HepG2 (cell line): ENCODE measurements around the gene PRR14. TPM values are rescaled to one million over a fixed set of nuclear protein-coding genes. Genes with fewer than 3 reads are reported as not detected.

Experiments used
- BRF2 ChIP-seq: sonication (generic); formaldehyde crosslinking; IDR thresholded peaks from 2 replicates; pipeline ENCODE4 v1.8.1; 2022; ENCODE audit warnings: mild to moderate bottlenecking, missing genetic modification reagents
- CBX1 ChIP-seq: IDR thresholded peaks from one replicate; pipeline ENCODE4 v1.6.1; 2016; ENCODE audit warnings: antibody characterized with exemption, low read depth
- ELF1 ChIP-seq: sonication (generic); formaldehyde crosslinking; IDR thresholded peaks from 2 replicates; pipeline ENCODE4 v1.4.0; 2020; ENCODE audit warnings: missing genetic modification reagents
- FOSL2 ChIP-seq: sonication (generic); formaldehyde crosslinking; IDR thresholded peaks from 2 replicates; pipeline ENCODE4 v1.4.0; 2020; ENCODE audit warnings: missing genetic modification reagents
- GATA4 ChIP-seq: sonication (generic); IDR thresholded peaks from 2 replicates; pipeline ENCODE4 v1.6.1; 2016; ENCODE audit warnings: antibody characterized with exemption, low read depth, borderline replicate concordance
- HOXD1 ChIP-seq: sonication (generic); formaldehyde crosslinking; IDR thresholded peaks from 2 replicates; pipeline ENCODE4 v1.5.0; 2020; ENCODE audit warnings: missing genetic modification reagents
- SOX6 ChIP-seq, 2 experiments: fragments of 450-650 bp in 1 of 2; sonication (generic) in 1 of 2; formaldehyde crosslinking in 1 of 2; IDR thresholded peaks; 2 replicates each; pipeline versions ENCODE4 v1.4.0 to v1.6.1; 2017 to 2020; ENCODE audit warnings: antibody characterized with exemption in 1 of 2, mild to moderate bottlenecking in 1 of 2, missing genetic modification reagents in 1 of 2
- STAT5B ChIP-seq: sonication (generic); formaldehyde crosslinking; IDR thresholded peaks from 2 replicates; pipeline ENCODE4 v1.4.0; 2020; ENCODE audit warnings: missing genetic modification reagents
- TARDBP ChIP-seq: sonication (generic); formaldehyde crosslinking; IDR thresholded peaks from 2 replicates; pipeline ENCODE4 v1.8.0; 2022; ENCODE audit warnings: mild to moderate bottlenecking, missing genetic modification reagents
- ZNF407 ChIP-seq: sonication (generic); formaldehyde crosslinking; IDR thresholded peaks from one replicate; pipeline ENCODE4 v1.5.1; 2020; ENCODE audit warnings: mild to moderate bottlenecking, missing genetic modification reagents; ENCODE audit errors: not compliant biosample characterization
- ZNF580 ChIP-seq: IDR thresholded peaks from 2 replicates; pipeline ENCODE4 v1.6.1; 2016; ENCODE audit warnings: low read depth, borderline replicate concordance
- polyA plus RNA-seq, 8 experiments: library from polyadenylated mRNA; depleted of rRNA in 3 of 8; stranded (reverse) in 7 of 8; unstranded in 1 of 8; fragments of >200 nt; fragmentation: Illumina TruSeq in 4 of 8; extraction: Trizol in 4 of 8; gene quantifications; 2 replicates each; pipeline versions ENCODE4 v1.2.1 to v1.2.3, GENCODE V29; 2011 to 2016; ENCODE audit warnings: low read depth in 4 of 8, missing spikeins in 1 of 8, mixed read lengths in 1 of 8; ENCODE audit not compliant: insufficient read depth in 1 of 8
- total RNA-seq, 5 experiments: library from RNA; depleted of rRNA; stranded (reverse); fragments of >200 nt; fragmentation: Illumina TruSeq; extraction: Trizol; gene quantifications; 2 replicates each; pipeline ENCODE4 v1.2.3, GENCODE V29; 2016; ENCODE audit warnings: low read depth in 1 of 5
- TF ChIP-seq, protein P1 (sequence below): sonication (generic); formaldehyde crosslinking; IDR thresholded peaks from 2 replicates; pipeline ENCODE4 v1.4.0; 2020; ENCODE audit warnings: missing genetic modification reagents
- TF ChIP-seq, protein P2 (sequence below), 2 experiments: IDR thresholded peaks; 2 replicates each; pipeline ENCODE4 v1.6.1; 2011 to 2012; ENCODE audit warnings: low read length in 2 of 2, borderline replicate concordance in 1 of 2, low read depth in 1 of 2, mild to moderate bottlenecking in 1 of 2, moderate library complexity in 1 of 2
- TF ChIP-seq, protein P3 (sequence below): sonication (generic); formaldehyde crosslinking; IDR thresholded peaks from 2 replicates; pipeline ENCODE4 v1.4.0; 2020; ENCODE audit warnings: mild to moderate bottlenecking, missing genetic modification reagents

Gene PRR14
- total and polyA plus RNA-seq, 2 of the 13 experiments (the other 11 are each of a cell fraction or from before 2014, with no cell fraction given), result 8.4 to 11.0 TPM

GRCh38 chr16:30650369-30651123 lies at the start of gene PRR14 (continued):
- TF ChIP-seq ZNF407 (CRISPR knock-in tag) (peak; percentile 2), GATA4 (no peak), FOSL2 (CRISPR knock-in tag) (peak; percentile 65), TARDBP (CRISPR knock-in tag) (peak; percentile 89), CBX1 (no peak), STAT5B (no peak), BRF2 (no peak), ZNF580 (CRISPR knock-in tag) (no peak; the same call in 1 of the 2 replicates), SOX6 (IDR thresholded peaks at IDR 0.05) (no peak), SOX6 (CRISPR knock-in tag; IDR thresholded peaks at IDR 0.05) (peak; percentile 45; the same call in 1 of the 2 replicates), ELF1 (peak; percentile 96), HOXD1 (CRISPR knock-in tag) (peak; percentile 57; the same call in 1 of the 2 replicates)
- TF ChIP-seq, protein P1, sequence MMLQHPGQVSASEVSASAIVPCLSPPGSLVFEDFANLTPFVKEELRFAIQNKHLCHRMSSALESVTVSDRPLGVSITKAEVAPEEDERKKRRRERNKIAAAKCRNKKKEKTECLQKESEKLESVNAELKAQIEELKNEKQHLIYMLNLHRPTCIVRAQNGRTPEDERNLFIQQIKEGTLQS (CRISPR knock-in tag), result 0 out of 2 replicates have a peak, but pooled peaks have one; percentile 13
- TF ChIP-seq, protein P2, sequence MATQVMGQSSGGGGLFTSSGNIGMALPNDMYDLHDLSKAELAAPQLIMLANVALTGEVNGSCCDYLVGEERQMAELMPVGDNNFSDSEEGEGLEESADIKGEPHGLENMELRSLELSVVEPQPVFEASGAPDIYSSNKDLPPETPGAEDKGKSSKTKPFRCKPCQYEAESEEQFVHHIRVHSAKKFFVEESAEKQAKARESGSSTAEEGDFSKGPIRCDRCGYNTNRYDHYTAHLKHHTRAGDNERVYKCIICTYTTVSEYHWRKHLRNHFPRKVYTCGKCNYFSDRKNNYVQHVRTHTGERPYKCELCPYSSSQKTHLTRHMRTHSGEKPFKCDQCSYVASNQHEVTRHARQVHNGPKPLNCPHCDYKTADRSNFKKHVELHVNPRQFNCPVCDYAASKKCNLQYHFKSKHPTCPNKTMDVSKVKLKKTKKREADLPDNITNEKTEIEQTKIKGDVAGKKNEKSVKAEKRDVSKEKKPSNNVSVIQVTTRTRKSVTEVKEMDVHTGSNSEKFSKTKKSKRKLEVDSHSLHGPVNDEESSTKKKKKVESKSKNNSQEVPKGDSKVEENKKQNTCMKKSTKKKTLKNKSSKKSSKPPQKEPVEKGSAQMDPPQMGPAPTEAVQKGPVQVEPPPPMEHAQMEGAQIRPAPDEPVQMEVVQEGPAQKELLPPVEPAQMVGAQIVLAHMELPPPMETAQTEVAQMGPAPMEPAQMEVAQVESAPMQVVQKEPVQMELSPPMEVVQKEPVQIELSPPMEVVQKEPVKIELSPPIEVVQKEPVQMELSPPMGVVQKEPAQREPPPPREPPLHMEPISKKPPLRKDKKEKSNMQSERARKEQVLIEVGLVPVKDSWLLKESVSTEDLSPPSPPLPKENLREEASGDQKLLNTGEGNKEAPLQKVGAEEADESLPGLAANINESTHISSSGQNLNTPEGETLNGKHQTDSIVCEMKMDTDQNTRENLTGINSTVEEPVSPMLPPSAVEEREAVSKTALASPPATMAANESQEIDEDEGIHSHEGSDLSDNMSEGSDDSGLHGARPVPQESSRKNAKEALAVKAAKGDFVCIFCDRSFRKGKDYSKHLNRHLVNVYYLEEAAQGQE (IDR thresholded peaks at IDR 0.05; ENCODE audit: borderline replicate concordance in 1 of 2, low read depth in 1 of 2, low read length in 2 of 2), result no peak
- TF ChIP-seq, protein P3, sequence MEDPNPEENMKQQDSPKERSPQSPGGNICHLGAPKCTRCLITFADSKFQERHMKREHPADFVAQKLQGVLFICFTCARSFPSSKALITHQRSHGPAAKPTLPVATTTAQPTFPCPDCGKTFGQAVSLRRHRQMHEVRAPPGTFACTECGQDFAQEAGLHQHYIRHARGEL (CRISPR knock-in tag), result 0 out of 2 replicates have a peak, but pooled peaks have one; percentile 68
